ENCODE measurements around the gene PLEKHG7.

PLEKHG7 gene

DNA sequence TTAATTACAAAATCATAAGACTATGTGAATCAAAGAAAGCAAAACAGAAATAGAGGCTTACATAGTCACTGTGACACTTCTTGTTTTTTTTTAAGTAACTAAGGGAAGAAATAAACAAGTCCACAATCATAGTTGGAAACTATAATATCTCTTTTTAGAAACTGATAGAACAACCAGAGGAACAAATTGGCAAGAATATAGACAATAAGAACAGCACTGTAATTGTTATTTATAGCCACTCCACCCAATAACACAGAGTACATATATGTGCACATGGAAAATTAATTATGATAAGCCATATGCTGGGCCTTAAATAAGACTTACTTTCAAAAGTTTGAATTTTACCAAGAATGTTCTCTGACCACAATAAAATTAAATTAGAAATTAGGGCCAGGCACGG is 101.1 kb downstream of the PLEKHG7 start:
- DNase-seq (ENCODE audit: low read depth), result no peak

DNA sequence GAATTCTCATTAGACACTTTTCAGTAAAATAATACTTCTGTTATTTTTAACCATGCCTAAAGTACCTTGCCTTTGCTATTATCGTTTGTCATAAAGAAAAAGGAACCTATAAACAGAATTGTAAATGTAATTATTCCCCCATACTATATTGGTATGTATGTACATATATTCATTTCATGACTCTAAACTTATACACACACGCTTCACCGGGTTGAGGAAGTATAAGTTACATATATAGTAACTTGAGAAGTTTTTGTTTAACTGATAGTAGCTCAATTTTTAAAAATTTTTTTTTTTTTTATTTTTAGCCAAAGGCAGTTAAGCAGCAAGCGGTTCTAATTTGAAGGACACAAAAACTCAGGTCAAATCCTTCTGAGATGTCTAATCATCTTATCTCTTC is 107.6 kb downstream of the PLEKHG7 start:
- no peak for DNase-seq (ENCODE audit: low read depth)

DNA sequence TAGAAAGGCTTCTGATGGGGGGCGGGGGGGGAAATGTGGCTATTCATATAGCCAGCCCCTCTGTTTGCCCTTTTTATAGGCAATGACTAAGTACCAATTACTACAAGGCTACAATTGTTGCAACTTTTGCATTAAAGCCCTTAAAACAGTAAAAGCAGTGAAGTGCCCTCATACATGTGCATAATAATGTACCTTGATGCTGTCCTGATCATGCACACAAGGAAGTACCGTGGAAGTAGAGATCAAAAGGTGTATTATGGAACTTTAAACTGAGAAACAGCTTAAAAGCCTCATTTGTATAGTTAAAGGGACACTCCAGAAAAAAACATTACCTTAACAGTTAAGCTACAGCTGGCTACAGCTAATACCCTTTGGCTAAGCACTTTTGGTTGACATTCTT is 111.8 kb downstream of the PLEKHG7 start:
- no peak for DNase-seq (ENCODE audit: low read depth)

DNA sequence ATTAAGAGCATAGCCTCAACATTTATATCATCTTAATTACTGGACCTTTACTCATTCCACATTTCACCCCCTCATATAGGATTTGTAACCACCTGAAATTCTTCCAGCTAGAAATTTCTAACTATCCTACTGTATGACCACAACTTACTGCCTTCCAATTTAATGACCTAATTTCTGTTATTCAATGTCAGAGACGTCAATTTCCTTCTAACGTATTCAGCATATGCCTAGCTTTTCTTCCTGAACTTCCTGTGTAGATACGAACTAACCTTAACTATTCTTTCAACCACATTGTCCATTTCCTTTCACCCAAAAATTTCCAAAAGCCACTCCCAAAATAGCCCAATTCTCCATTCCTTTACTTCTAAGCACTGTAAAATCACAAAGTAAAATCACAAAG is 118.4 kb downstream of the PLEKHG7 start:
- DNase-seq (ENCODE audit: low read depth), result no peak
